Coronary artery (tissue), 2 donors: ENCODE results near the gene GINS3.
"Not testable (repeated sequence)": the region's sequence is repeated elsewhere in the genome, so short reads cannot be mapped to it uniquely, and the experiment has no call there.

Experiments
- DNase-seq: peaks from one replicate; pipeline ENCODE4 v3.0.0-alpha.2; 2017; ENCODE audit warnings: low spot score
- H3K27ac ChIP-seq, 2 donors: fragments of 200-600 bp; sonication (generic); one replicate each; pipeline ENCODE4 v1.5.1; 2016 to 2019
- H3K4me3 ChIP-seq: fragments of 200-600 bp; sonication (generic); 2 replicates; pipeline ENCODE4 v1.5.1; 2016; ENCODE audit warnings: mild to moderate bottlenecking, moderate library complexity
- TF ChIP-seq, protein P1 (sequence below): fragments of 200-600 bp; sonication (generic); IDR thresholded peaks from one replicate; pipeline ENCODE4 v1.5.1; 2019; ENCODE audit warnings: antibody characterized with exemption

GINS3 gene

DNA sequence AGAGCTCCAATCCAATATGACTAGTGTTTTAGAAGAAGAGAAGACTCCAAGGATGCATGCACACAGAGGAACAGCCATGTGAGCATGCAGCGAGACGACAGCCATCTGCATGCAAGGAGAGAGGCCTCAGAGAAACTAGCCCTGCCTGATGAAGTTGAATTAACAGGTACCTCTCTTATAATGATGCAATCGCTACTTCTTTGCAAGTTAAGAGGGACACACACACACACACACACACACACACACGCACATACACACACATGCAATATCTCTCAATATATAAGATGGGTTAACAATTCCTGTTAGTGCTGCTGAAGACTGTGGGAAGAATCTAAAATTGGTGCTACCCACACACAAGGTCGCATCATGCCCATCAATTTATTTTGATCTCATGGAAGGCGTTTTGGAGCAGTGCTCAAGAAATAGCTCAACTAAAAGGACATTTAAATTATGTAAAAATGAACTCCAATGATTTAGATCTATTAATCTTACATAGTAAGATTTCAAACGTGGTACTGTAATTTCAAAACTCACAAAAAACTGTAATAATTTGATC, 7.0 kb upstream of the GINS3 start:
- DNase-seq = no peak
- Histone ChIP-seq H3K27ac (no peak overlapping the region), H3K4me3 (no peak overlapping the region)
- TF ChIP-seq, protein P1, sequence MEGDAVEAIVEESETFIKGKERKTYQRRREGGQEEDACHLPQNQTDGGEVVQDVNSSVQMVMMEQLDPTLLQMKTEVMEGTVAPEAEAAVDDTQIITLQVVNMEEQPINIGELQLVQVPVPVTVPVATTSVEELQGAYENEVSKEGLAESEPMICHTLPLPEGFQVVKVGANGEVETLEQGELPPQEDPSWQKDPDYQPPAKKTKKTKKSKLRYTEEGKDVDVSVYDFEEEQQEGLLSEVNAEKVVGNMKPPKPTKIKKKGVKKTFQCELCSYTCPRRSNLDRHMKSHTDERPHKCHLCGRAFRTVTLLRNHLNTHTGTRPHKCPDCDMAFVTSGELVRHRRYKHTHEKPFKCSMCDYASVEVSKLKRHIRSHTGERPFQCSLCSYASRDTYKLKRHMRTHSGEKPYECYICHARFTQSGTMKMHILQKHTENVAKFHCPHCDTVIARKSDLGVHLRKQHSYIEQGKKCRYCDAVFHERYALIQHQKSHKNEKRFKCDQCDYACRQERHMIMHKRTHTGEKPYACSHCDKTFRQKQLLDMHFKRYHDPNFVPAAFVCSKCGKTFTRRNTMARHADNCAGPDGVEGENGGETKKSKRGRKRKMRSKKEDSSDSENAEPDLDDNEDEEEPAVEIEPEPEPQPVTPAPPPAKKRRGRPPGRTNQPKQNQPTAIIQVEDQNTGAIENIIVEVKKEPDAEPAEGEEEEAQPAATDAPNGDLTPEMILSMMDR = no peak

- TF ChIP-seq, protein P1 = no peak
- H3K4me3 ChIP-seq = no peak overlapping the region
- no peak overlapping the region for H3K27ac ChIP-seq
- no peak for DNase-seq
Measured at GRCh38 chr16:58389724-58390123, 2.5 kb upstream of the GINS3 start.

- DNase-seq = no peak
- TF ChIP-seq, protein P1 = no peak
- Histone ChIP-seq H3K4me3 (peak overlapping the region; percentile 91), H3K27ac (peak overlapping the region in 1 of 2 donors; percentile 62)
Measured at GRCh38 chr16:58393138-58393504, 850 bp downstream of the GINS3 start.

- DNase-seq, H3K4me3 ChIP-seq, H3K27ac ChIP-seq: not testable (repeated sequence)
Measured at GRCh38 chr16:58396897-58397296, 4.6 kb downstream of the GINS3 start.

DNA sequence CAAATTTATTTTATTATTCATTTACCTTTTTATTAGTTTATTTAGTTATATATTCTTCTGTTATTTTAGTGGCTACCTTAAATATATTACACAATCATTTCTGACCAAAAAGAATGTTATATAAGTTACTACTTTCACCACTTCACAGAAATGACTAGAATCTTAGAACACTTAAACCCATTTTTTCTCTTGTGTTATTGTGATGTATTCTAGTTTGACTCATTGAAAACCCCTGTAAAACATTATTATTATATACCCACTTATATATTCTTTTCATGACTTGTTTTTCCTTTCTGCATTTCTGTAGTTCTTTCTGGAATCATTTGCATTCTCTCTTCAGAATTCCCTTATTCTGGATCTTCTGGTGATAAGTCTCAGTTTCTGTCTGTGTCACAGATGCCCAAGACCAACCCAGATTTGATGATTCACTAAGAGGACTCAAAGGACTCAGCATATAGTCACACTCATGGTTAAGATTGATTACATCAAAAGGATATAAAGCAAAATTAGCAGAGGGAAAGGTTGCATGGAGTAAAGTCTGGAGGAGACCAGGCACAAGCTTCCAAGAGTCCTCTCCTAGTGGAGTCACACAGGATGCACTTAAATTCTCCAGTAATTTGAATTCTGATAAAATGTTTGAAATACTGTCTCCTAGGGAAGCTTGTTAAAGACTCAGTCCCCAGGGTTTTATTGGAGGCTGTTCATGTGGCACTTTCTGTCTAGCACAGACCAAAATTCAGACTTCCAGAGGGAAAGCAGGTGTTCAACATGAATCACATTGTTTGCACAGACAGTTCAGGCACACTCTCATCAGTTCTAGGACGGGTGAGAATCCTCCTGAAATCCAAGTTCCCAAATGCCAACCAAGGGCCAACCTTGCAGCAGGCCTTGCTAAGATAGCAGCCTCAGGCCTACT, 7.7 kb downstream of the GINS3 start:
- H3K4me3 ChIP-seq = no peak overlapping the region
- no peak for DNase-seq
- H3K27ac ChIP-seq = no peak overlapping the region
- TF ChIP-seq, protein P1 = no peak

DNA sequence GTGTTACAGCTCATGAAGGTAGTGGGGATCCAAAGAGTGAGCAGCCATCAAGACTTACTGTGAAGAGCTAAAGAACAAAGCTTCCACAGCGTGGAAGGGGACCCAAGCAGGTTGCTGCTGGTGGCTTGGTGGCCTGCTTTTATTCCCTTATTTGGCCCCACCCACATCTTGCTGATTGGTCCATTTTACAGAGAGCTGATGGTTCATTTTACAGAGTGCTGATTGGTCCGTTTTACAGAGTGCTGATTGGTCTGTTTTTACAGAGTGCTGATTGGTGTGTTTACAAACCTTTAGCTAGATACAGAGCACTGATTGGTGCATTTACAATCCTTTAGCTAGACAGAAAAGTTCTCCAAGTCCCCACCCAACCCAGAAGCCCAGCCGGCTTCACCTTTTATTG, 9.0 kb downstream of the GINS3 start:
- H3K27ac ChIP-seq, H3K4me3 ChIP-seq, DNase-seq: not testable (repeated sequence)

- Histone ChIP-seq H3K4me3 (no peak overlapping the region), H3K27ac (no peak overlapping the region)
- TF ChIP-seq, protein P1 = no peak
- no peak for DNase-seq
Measured at GRCh38 chr16:58402796-58403195, 10.5 kb downstream of the GINS3 start.

GRCh38 chr16:58409316-58409973, 17.2 kb downstream of the GINS3 start:
- Histone ChIP-seq H3K4me3 (no peak overlapping the region), H3K27ac (no peak overlapping the region)
- TF ChIP-seq, protein P1 = no peak
- DNase-seq = no peak
